Rectal smooth muscle tissue (tissue), 1 donor: Measurements from ENCODE around the gene PHF24.
"Not testable (repeated sequence)": the region's sequence is repeated elsewhere in the genome, so short reads cannot be mapped to it uniquely, and the experiment has no call there.

Experiments used
- H3K27ac ChIP-seq: one replicate; pipeline ENCODE4 v1.7.0; 2013; ENCODE audit warnings: low read depth, low read length, inconsistent platforms
- H3K27me3 ChIP-seq: one replicate; pipeline ENCODE4 v1.7.0; 2013; ENCODE audit warnings: low read length; ENCODE audit not compliant: control insufficient read depth, insufficient read depth
- H3K36me3 ChIP-seq: one replicate; pipeline ENCODE4 v1.7.0; 2013; ENCODE audit warnings: low read length; ENCODE audit not compliant: control insufficient read depth, insufficient read depth
- H3K4me1 ChIP-seq: one replicate; pipeline ENCODE4 v1.7.0; 2013; ENCODE audit warnings: low read length; ENCODE audit not compliant: control insufficient read depth, insufficient read depth
- H3K4me3 ChIP-seq: one replicate; pipeline ENCODE4 v1.7.0; 2013; ENCODE audit warnings: low read length
- H3K9ac ChIP-seq: one replicate; pipeline ENCODE4 v1.7.0; 2013; ENCODE audit warnings: low read length

PHF24 gene

GRCh38 chr9:34957492-34958410, at the start of gene PHF24:
TSS of gene PHF24 (plus strand) at chr9:34958285. CDS start at chr9:34971299, 13,014 bp downstream.
- H3K4me1 ChIP-seq, result peaks cover 2% of the 10 kb centered on the region
- H3K27me3 ChIP-seq, result peaks cover 15% of the 10 kb centered on the region
- no peak within 1 kb of the TSS for H3K27ac ChIP-seq
- peak within 1 kb of the TSS; percentile 38 for H3K4me3 ChIP-seq
- no peak within 1 kb of the TSS for H3K9ac ChIP-seq
- no peaks in the 10 kb centered on the region for H3K36me3 ChIP-seq

GRCh38 chr9:34927061-34927460, 31.0 kb upstream of the PHF24 start:
- no peak overlapping the region for H3K4me3 ChIP-seq
- no peak overlapping the region for H3K9ac ChIP-seq
- no peak overlapping the region for H3K27ac ChIP-seq
- H3K27me3 ChIP-seq, result no peaks in the 10 kb centered on the region
- no peaks in the 10 kb centered on the region for H3K4me1 ChIP-seq
- H3K36me3 ChIP-seq, result no peaks in the 10 kb centered on the region

DNA sequence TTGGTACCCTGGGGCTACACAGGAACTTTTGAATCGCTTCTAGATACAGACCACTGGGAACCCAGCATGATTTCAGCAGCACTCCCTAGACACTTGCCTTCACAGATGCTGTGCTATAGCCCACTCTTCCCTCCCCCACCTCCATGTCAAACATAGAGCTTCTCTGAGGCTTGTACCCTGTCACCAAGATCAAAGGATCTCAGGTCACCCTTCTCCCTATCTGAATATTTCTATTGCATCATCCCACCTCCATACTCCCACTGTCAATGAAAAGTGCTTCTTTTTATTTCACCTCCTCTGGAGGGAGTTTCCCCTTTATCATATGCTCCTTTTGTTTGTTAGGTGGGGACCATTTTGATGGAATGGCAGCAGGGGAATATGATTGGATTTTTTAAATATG, 29.2 kb upstream of the PHF24 start:
- Histone ChIP-seq H3K4me1 (no peaks in the 10 kb centered on the region), H3K9ac (no peak overlapping the region), H3K4me3 (no peak overlapping the region), H3K27me3 (no peaks in the 10 kb centered on the region), H3K36me3 (no peaks in the 10 kb centered on the region), H3K27ac (no peak overlapping the region)

DNA sequence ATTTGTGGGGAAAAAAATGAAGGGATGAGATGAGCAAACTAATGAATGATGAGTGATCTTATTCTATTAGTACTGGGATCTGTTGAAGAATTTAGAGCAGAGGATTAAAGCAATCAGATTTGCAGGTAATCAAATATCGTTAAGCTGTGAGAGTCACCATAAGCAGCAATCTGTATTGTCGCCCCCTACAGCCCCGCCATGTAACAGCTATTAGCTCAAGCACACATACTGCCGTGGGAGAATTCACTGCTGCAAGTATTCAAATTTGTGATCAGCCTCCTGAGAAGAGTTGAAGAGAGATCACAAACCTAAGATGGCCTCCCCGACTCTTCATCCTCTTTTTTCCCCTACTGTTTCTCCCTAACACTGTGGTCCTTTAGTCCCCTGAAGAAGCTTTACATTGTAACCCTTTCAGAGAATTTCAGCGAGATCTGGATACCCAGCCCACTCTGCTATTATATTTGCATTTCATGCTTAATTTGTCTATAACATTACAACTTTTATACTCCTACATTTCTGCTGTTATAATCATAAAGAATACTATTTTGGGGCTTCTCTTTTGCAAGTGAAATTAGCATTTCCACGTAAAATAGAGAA, 28.5 kb upstream of the PHF24 start:
- Histone ChIP-seq H3K27me3 (no peaks in the 10 kb centered on the region), H3K4me1 (no peaks in the 10 kb centered on the region), H3K36me3 (no peaks in the 10 kb centered on the region), H3K27ac (no peak overlapping the region), H3K4me3 (no peak overlapping the region), H3K9ac (no peak overlapping the region)

GRCh38 chr9:34939989-34940388, 18.1 kb upstream of the PHF24 start:
- not testable (repeated sequence) for H3K4me1 ChIP-seq, H3K9ac ChIP-seq, H3K27ac ChIP-seq, H3K27me3 ChIP-seq, H3K4me3 ChIP-seq, H3K36me3 ChIP-seq

- no peaks in the 10 kb centered on the region for H3K27me3 ChIP-seq
- H3K4me1 ChIP-seq, result no peaks in the 10 kb centered on the region
- no peaks in the 10 kb centered on the region for H3K36me3 ChIP-seq
- H3K9ac ChIP-seq, result no peak overlapping the region
- no peak overlapping the region for H3K27ac ChIP-seq
- no peak overlapping the region for H3K4me3 ChIP-seq
Measured at GRCh38 chr9:34948451-34948850, 9.6 kb upstream of the PHF24 start.

- Histone ChIP-seq H3K9ac (no peak overlapping the region), H3K36me3 (no peaks in the 10 kb centered on the region), H3K4me3 (no peak overlapping the region), H3K27me3 (peaks cover 10% of the 10 kb centered on the region), H3K27ac (no peak overlapping the region), H3K4me1 (peaks cover 2% of the 10 kb centered on the region)
Measured at GRCh38 chr9:34954225-34954624, 3.9 kb upstream of the PHF24 start.

GRCh38 chr9:34956066-34956465, 2.0 kb upstream of the PHF24 start:
- not testable (repeated sequence) for H3K4me1 ChIP-seq, H3K27ac ChIP-seq, H3K9ac ChIP-seq, H3K4me3 ChIP-seq, H3K36me3 ChIP-seq
- peaks cover 15% of the 10 kb centered on the region for H3K27me3 ChIP-seq

GRCh38 chr9:34956648-34957047, 1.4 kb upstream of the PHF24 start:
- Histone ChIP-seq H3K9ac (no peak overlapping the region), H3K4me1 (peaks cover 2% of the 10 kb centered on the region), H3K27me3 (peaks cover 15% of the 10 kb centered on the region), H3K4me3 (no peak overlapping the region), H3K36me3 (no peaks in the 10 kb centered on the region), H3K27ac (no peak overlapping the region)

DNA sequence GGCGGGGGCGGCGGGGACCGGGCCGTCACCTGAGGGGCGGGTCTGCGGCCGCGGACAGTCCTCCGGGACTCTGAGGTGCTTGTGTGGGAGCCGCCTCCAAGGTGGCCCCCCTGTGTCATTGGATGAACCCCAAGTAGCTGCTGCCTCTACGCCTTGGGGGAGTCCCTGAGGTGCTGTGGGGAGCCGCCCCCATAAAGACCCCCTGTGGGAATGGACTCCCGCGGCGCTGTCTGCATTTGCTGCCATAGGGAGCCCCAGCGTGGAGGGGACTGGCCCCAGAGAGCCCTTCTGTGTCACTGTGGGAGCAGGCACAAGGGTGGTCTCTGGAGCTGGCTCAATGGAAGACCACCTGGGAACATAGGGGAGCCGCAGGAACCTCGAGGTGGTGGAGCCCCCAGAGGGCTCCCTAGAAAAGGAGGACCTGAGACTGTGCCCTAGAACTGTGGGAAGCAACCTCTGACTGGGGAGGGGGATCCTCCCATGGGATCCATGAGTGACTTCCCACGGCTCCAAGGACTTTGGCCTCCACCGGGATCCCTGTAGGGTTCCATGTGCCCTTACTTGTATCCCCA, 412 bp downstream of the PHF24 start:
- Histone ChIP-seq H3K9ac (no peak overlapping the region), H3K27ac (no peak overlapping the region), H3K27me3 (peaks cover 15% of the 10 kb centered on the region), H3K4me1 (peaks cover 2% of the 10 kb centered on the region), H3K36me3 (no peaks in the 10 kb centered on the region), H3K4me3 (peak overlapping the region; percentile 38)

DNA sequence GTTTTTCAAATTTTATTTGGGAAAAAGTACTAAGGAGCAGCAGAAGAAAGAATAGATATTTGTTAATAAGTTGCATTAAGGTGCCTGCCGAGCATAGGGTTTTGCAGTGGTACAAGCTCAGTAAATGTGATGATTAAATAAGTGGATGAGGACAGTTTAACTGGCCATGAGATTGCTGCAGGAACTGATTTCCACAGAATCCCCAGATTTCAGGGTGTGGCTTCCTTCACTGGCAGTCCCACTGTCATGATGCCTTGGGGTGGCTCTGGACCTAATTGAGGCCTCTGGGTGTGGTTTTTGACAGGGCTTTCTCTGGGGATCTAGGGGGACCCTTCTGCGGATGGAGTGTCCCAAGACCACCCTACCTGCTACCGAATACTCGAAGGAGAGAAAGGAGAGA, 1.4 kb downstream of the PHF24 start:
- no peak overlapping the region for H3K4me3 ChIP-seq
- H3K4me1 ChIP-seq, result peaks cover 2% of the 10 kb centered on the region

DNA sequence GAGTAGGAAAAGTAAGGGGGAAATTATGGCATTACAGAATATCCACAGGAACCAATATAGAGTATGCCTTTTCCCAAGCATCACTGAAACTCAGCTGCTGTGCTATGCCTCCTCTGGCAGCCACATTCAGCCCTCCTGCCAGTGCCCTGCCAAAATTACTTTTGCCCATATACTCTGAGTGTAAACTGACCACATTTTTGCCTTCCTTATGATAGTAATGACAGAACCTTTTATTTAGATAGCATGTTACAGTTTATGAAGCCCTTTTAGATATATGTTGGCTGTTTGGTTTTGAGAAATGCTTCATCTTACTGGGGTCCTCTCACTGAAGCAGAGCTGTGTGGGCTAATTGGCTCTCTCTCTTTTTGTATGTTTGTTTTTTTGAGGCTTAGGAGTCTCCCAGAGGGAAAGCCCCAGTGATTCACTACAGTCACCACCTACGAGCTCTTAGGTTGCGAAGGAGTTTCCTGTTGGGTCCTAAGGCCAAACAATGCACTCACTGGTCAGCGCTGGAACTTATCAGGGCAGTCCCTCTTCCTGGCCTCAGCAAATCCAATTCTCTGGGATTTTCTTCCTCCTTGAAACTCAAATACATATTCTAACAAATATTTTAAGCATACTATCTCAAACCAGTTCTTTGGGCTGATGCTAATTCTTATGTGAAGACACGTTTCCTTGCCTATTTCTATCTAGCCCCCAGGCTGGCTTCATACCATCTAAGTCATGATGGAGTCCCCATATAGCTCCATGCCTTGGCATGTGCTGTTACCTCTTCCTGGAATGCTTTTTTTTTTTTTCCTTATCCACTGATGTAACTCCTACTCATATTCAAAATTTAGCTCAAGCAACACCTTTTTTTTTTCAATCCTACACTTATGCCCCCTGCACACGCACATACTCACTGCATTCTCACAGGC, 3.7 kb downstream of the PHF24 start:
- H3K27ac ChIP-seq, result no peak overlapping the region

More for the DNA sequence above, 1.4 kb downstream of the PHF24 start:
- H3K36me3 ChIP-seq, result no peaks in the 10 kb centered on the region
- peaks cover 15% of the 10 kb centered on the region for H3K27me3 ChIP-seq
- H3K9ac ChIP-seq, result no peak overlapping the region
- no peak overlapping the region for H3K27ac ChIP-seq

More for the DNA sequence above, 3.7 kb downstream of the PHF24 start:
- Histone ChIP-seq H3K9ac (no peak overlapping the region), H3K27me3 (peaks cover 15% of the 10 kb centered on the region), H3K36me3 (no peaks in the 10 kb centered on the region), H3K4me3 (no peak overlapping the region), H3K4me1 (peaks cover 2% of the 10 kb centered on the region)
